Endothelial cell of umbilical vein (primary cell): Measurements from ENCODE around the gene ATF6B. TPM values are rescaled to one million over a fixed set of nuclear protein-coding genes. Genes with fewer than 3 reads are reported as not detected.
A peak's percentile ranks its signal among the peaks of the same experiment; 100 is the strongest.

Experiments
- BruUV-seq: library from RNA; stranded (reverse); fragments of 400-500 nt; replicated peaks from 2 replicates; lab custom pipeline; 2021; lab: Mats Ljungman, UMichigan
- CTCF ChIA-PET: fragments of 300-600, 350-600 bp; sonication (Branson Sonifier 250); formaldehyde crosslinking; loops from one replicate; lab custom pipeline; 2021; ENCODE audit warnings: antibody characterized with exemption, inconsistent platforms; lab: Charles Lee
- POLR2A ChIA-PET: fragments of 300-600, 350-600 bp; sonication (Branson Sonifier 250); formaldehyde crosslinking; loops from one replicate; lab custom pipeline; 2021; ENCODE audit warnings: antibody characterized with exemption, inconsistent platforms; lab: Charles Lee
- DNase-seq: peaks from one replicate; pipeline ENCODE4 v3.0.0-alpha.2; 2011; ENCODE audit warnings: low read depth, low spot score
- FAIRE-seq: peaks from 2 replicates; lab custom pipeline; 2011; peaks lifted over from hg19 to GRCh38; lab: Jason Lieb, UNC
- H2AFZ ChIP-seq: 2 replicates; pipeline ENCODE4 v1.6.0; 2012; ENCODE audit warnings: low read depth, low read length, control low read depth, inconsistent platforms
- H3K27ac ChIP-seq: 2 replicates; pipeline ENCODE4 v1.5.1; 2011; ENCODE audit warnings: low read depth, mild to moderate bottlenecking, control low read depth, low read length, moderate library complexity; ENCODE audit not compliant: insufficient read depth
- H3K27me3 ChIP-seq, 2 experiments: 2 replicates each; pipeline versions ENCODE4 v1.6.0 to v1.6.1; 2011; ENCODE audit warnings: low read length in 2 of 2, mixed read lengths in 1 of 2; ENCODE audit not compliant: control insufficient read depth in 2 of 2, insufficient read depth in 2 of 2
- H3K36me3 ChIP-seq, 2 experiments: 2 replicates in 1 of 2; 3 replicates in 1 of 2; pipeline ENCODE4 v1.5.1; 2011; ENCODE audit warnings: low read length in 2 of 2, mild to moderate bottlenecking in 1 of 2, moderate library complexity in 1 of 2; ENCODE audit not compliant: control insufficient read depth in 2 of 2, insufficient read depth in 2 of 2; ENCODE audit errors: extremely low read depth in 1 of 2
- H3K4me1 ChIP-seq: 3 replicates; pipeline ENCODE4 v1.5.1; 2011; ENCODE audit warnings: mild to moderate bottlenecking, low read length; ENCODE audit not compliant: control insufficient read depth, insufficient read depth; ENCODE audit errors: extremely low read depth
- H3K4me2 ChIP-seq: 2 replicates; pipeline ENCODE4 v1.6.1; 2011; ENCODE audit warnings: low read length, control low read depth, mixed read lengths; ENCODE audit not compliant: insufficient read depth
- H3K4me3 ChIP-seq, 3 experiments: fragments of 200-600 bp in 1 of 3; sonication (generic), shearing (Covaris generic) in 1 of 3; replicated peaks in 1 of 3; 2 replicates each; pipeline ENCODE4 v1.5.1; 2011 to 2016; ENCODE audit warnings: control low read depth in 3 of 3, low read length in 3 of 3, mild to moderate bottlenecking in 2 of 3, inconsistent platforms in 1 of 3, low read depth in 1 of 3, moderate library complexity in 1 of 3; ENCODE audit not compliant: insufficient read depth in 1 of 3
- H3K79me2 ChIP-seq: 2 replicates; pipeline ENCODE4 v1.6.0; 2012; ENCODE audit warnings: low read length, inconsistent platforms; ENCODE audit not compliant: control insufficient read depth, insufficient read depth
- H3K9ac ChIP-seq: replicated peaks from 2 replicates; pipeline ENCODE3; 2011; ENCODE audit warnings: low read length, control low read depth; ENCODE audit not compliant: insufficient read depth; ENCODE audit errors: extremely low read depth
- H3K9me1 ChIP-seq: replicated peaks from 3 replicates; pipeline ENCODE4 v1.6.0; 2011; ENCODE audit warnings: mild to moderate bottlenecking, low read length; ENCODE audit not compliant: control insufficient read depth, insufficient read depth; ENCODE audit errors: extremely low read depth
- H3K9me3 ChIP-seq: replicated peaks from 2 replicates; pipeline ENCODE4 v1.5.1; 2012; ENCODE audit warnings: low read length, inconsistent platforms; ENCODE audit not compliant: control insufficient read depth, insufficient read depth
- H4K20me1 ChIP-seq: replicated peaks from 2 replicates; pipeline ENCODE3; 2011; ENCODE audit warnings: mild to moderate bottlenecking, low read length; ENCODE audit not compliant: control insufficient read depth, insufficient read depth; ENCODE audit errors: extremely low read depth
- EZH2 ChIP-seq: IDR thresholded peaks from 2 replicates; pipeline ENCODE4 v1.6.1; 2012; ENCODE audit warnings: borderline replicate concordance, low read depth, mild to moderate bottlenecking, moderate library complexity, low read length, inconsistent platforms; ENCODE audit not compliant: severe bottlenecking
- FOS ChIP-seq: IDR thresholded peaks from 2 replicates; pipeline ENCODE4 v1.6.1; 2011; ENCODE audit warnings: mild to moderate bottlenecking, low read length, moderate library complexity, borderline replicate concordance; ENCODE audit not compliant: insufficient read depth
- GATA2 ChIP-seq: IDR thresholded peaks from 2 replicates; pipeline ENCODE4 v1.7.0; 2011; ENCODE audit warnings: low read depth, mild to moderate bottlenecking, moderate library complexity, mixed read lengths, low read length; ENCODE audit not compliant: insufficient read length, insufficient read depth
- JUN ChIP-seq: IDR thresholded peaks from 2 replicates; pipeline ENCODE4 v1.6.1; 2011; ENCODE audit warnings: borderline replicate concordance, low read depth; ENCODE audit not compliant: insufficient read length, insufficient read depth
- MYC ChIP-seq: IDR thresholded peaks from one replicate; pipeline ENCODE4 v1.6.1; 2011; ENCODE audit warnings: mild to moderate bottlenecking, low read depth, low read length
- POLR2A ChIP-seq: IDR thresholded peaks from 2 replicates; pipeline ENCODE4 v1.6.1; 2012; ENCODE audit warnings: low read depth, mild to moderate bottlenecking, control low read depth, low read length
- POLR2AphosphoS5 ChIP-seq: IDR thresholded peaks from 2 replicates; pipeline ENCODE4 v1.6.1; 2012; ENCODE audit warnings: low read depth, mild to moderate bottlenecking, control low read depth, low read length, moderate library complexity; ENCODE audit not compliant: insufficient read depth
- dilution Hi-C: fragments of 300-500 bp; cut with MboI; formaldehyde crosslinking; loops from one replicate; pipeline ENCODE4 v1.15.0; 2019; ENCODE audit warnings: low sequenced_read_pairs; ENCODE audit not compliant: extremely low pct_ligation_motif_present
- intact Hi-C: fragments of 100-400 bp; cut with micrococcal nuclease; formaldehyde crosslinking; loops from one replicate; pipeline ENCODE4 v1.10.0; 2022
- polyA plus RNA-seq, 4 experiments: library from polyadenylated mRNA; depleted of rRNA in 3 of 4; stranded (reverse) in 3 of 4; unstranded in 1 of 4; fragments of >200 nt; gene quantifications; 2 replicates each; pipeline versions ENCODE4 v1.2.1 to v1.2.3, GENCODE V29; 2011 to 2012; ENCODE audit warnings: missing spikeins in 1 of 4
- total RNA-seq: library from RNA; stranded (reverse); gene quantifications from 2 replicates; pipeline ENCODE4 v1.2.3, GENCODE V29; 2021
- TF ChIP-seq, protein P1 (sequence below), 2 donors: IDR thresholded peaks; 1 replicate in 1 of 2; 2 replicates in 1 of 2; pipeline ENCODE4 v1.5.1; 2011; ENCODE audit warnings: low read length in 2 of 2, mild to moderate bottlenecking in 2 of 2, moderate library complexity in 2 of 2, control low read depth in 1 of 2, inconsistent platforms in 1 of 2, low read depth in 1 of 2; ENCODE audit not compliant: insufficient read depth in 1 of 2; ENCODE audit errors: extremely low read depth in 1 of 2
- TF ChIP-seq, protein P2 (sequence below): IDR thresholded peaks from 2 replicates; pipeline ENCODE4 v1.6.1; 2011; ENCODE audit not compliant: insufficient read depth, insufficient read length

The ATF6B gene
- total and polyA plus RNA-seq, 2 donors (not counting 3 experiments of a cell fraction or from before 2014, with no cell fraction given): 106 to 115 TPM

DNA sequence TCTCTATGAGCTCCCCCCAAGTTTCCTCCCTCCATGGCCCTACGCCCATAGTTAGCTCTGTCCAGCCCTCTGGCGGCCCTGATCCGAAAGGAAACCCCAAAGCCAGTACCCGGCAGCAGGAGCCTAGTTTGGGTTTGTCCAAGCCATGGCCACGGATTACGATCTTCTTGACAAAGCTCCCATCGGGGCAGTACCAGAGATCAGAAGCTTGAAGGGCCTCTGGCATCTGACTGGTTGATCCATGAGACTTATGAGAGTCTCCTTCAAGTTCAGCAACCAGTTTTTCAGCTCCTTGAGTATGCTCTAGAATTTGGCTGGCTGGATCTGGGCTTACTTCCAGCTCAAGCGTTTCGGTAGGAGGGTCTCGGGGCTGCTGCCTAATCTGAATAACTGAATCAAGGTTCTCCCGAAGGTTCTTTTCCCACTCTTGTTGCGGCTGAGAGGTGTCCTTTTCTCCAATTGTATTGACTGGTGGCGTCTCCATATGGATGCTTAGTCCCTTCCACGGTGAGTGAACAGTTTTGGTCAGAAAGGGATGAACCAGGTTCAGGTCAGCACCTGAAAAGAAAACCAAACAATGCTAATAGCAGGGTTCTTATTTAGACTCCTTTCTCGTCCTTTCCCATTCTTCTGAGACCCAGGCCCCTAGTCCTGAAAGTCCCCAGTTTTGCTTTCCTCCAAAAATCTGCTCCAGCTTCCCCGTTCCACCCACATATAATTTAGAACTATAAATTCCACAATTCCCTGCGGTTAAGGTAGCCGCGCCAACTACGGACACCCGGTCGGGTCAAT lies 1.4 kb upstream of the ATF6B start:
- Histone ChIP-seq H3K79me2 (peaks cover 11% of the 10 kb centered on the region), H3K9me3 (no peaks in the 10 kb centered on the region), H3K4me2 (peak overlapping the region; percentile 95), H3K9ac (peak overlapping the region; percentile 74), H2AFZ (peak overlapping the region; percentile 86), H3K27ac (peak overlapping the region; percentile 51), H3K4me1 (peaks cover 20% of the 10 kb centered on the region), H4K20me1 (no peaks in the 10 kb centered on the region), H3K27me3 (peaks cover 0 to 2% of the 10 kb centered on the region in 2 experiments), H3K36me3 (peaks cover 0 to 11% of the 10 kb centered on the region in 2 experiments), H3K4me3 (peak overlapping the region; percentile 78 to 89 (median 84)), H3K9me1 (no peaks in the 10 kb centered on the region)
- dilution Hi-C loops: no loop called here
- TF ChIP-seq GATA2: no peak
- ChIA-PET POLR2A (interaction anchor here (1.1 kb wide), 1 partner anchor 66 kb away, joined by 5 read pairs; no protein-coding TSS in a partner anchor), CTCF (interaction anchor here (0.8 to 3.5 kb wide), 10 partner anchors 10 to 709 kb away, joined by 3 to 17 read pairs (median 4); partner anchors contain the start of genes EGFL8, GPSM3 and TAP2)
- intact Hi-C loops: loop anchor here (1.0 kb wide), 3 partner anchors 25 to 66 kb away; partner anchors contain the start of genes AGPAT1 and PPT2
- FAIRE-seq (no peak), DNase-seq (no peak)
- TSS peak; percentile 40 for BruUV-seq

DNA sequence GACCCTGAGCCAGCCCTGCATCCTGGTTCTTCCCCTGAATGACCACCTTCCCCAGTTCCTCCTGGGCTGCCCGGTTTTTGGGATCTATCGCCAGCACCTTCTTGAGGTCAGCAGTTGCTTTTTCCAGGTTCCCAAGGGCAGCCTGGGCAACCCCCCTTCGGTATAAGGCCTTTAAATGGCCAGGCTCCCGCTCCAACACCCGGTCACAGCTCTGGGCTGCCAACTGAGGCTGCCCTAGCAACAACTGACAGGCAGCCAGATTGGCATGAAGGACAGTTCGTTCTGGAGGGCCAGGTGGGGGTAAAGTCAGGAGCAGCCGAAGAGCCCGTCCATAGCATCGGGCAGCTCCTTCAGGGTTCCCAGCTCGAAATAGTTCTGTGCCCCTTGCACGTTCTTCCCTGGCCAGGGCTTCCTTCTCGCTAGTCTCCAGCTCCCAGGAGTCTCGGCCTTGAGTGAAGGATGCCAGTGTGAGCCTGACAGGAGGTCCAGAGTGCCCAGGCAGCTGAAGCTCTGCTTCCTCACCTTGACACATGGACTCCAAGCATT lies 778 bp upstream of the ATF6B start:
- no TSS peak for BruUV-seq
- FAIRE-seq: no peak
- H3K27me3 ChIP-seq: no peaks in the 10 kb centered on the region
- H2AFZ ChIP-seq: no peak overlapping the region
- no peak overlapping the region for H3K4me3 ChIP-seq
- no peak overlapping the region for H3K9ac ChIP-seq
- H3K27ac ChIP-seq: peak overlapping the region; percentile 13
- dilution Hi-C loops: no loop called here
- TF ChIP-seq JUN: no peak
- no peak for TF ChIP-seq FOS
- TF ChIP-seq, protein P1, sequence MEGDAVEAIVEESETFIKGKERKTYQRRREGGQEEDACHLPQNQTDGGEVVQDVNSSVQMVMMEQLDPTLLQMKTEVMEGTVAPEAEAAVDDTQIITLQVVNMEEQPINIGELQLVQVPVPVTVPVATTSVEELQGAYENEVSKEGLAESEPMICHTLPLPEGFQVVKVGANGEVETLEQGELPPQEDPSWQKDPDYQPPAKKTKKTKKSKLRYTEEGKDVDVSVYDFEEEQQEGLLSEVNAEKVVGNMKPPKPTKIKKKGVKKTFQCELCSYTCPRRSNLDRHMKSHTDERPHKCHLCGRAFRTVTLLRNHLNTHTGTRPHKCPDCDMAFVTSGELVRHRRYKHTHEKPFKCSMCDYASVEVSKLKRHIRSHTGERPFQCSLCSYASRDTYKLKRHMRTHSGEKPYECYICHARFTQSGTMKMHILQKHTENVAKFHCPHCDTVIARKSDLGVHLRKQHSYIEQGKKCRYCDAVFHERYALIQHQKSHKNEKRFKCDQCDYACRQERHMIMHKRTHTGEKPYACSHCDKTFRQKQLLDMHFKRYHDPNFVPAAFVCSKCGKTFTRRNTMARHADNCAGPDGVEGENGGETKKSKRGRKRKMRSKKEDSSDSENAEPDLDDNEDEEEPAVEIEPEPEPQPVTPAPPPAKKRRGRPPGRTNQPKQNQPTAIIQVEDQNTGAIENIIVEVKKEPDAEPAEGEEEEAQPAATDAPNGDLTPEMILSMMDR (IDR thresholded peaks at IDR 0.05; ENCODE audit: extremely low read depth in 1 of 2, insufficient read depth in 1 of 2, low read depth in 1 of 2, low read length in 2 of 2): no peak
- no peak for TF ChIP-seq MYC
- no peak for TF ChIP-seq POLR2A
- TF ChIP-seq POLR2AphosphoS5: no peak
- TF ChIP-seq EZH2: no peak
- TF ChIP-seq GATA2: no peak
- TF ChIP-seq, protein P2, sequence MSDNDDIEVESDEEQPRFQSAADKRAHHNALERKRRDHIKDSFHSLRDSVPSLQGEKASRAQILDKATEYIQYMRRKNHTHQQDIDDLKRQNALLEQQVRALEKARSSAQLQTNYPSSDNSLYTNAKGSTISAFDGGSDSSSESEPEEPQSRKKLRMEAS: no peak
- H3K9me3 ChIP-seq: no peaks in the 10 kb centered on the region
- POLR2A ChIA-PET: interaction anchor here (0.6 to 1.1 kb wide), 3 partner anchors 48 to 94 kb away, joined by 4 read pairs; no protein-coding TSS in a partner anchor
- CTCF ChIA-PET: interaction anchor here (0.8 to 3.5 kb wide), 5 partner anchors 10 to 67 kb away, joined by 3 to 17 read pairs (median 4); partner anchors contain the start of gene PBX2
- H3K36me3 ChIP-seq: peaks cover 3 to 15% of the 10 kb centered on the region in 2 experiments
- DNase-seq: no peak
- peak overlapping the region; percentile 95 for H3K4me2 ChIP-seq
- peaks cover 11% of the 10 kb centered on the region for H3K79me2 ChIP-seq
- no peaks in the 10 kb centered on the region for H3K9me1 ChIP-seq
- peaks cover 20% of the 10 kb centered on the region for H3K4me1 ChIP-seq
- intact Hi-C loops: loop anchor here (1.0 kb wide), 2 partner anchors 61 to 126 kb away; partner anchors contain the start of gene PBX2
- H4K20me1 ChIP-seq: no peaks in the 10 kb centered on the region
